KMS-11 (cell line): ENCODE data around the gene OXCT1.
"Not testable (repeated sequence)": the region's sequence is repeated elsewhere in the genome, so short reads cannot be mapped to it uniquely, and the experiment has no call there.

Source experiments
- H2AFZ ChIP-seq: fragments of 200-600 bp; sonication (generic); 2 replicates; pipeline ENCODE4 v1.6.1; 2016; ENCODE audit warnings: antibody characterized with exemption, mixed run types, low read depth
- H3K27ac ChIP-seq: fragments of 200-600 bp; sonication (generic); 2 replicates; pipeline ENCODE4 v1.6.1; 2016; ENCODE audit warnings: mild to moderate bottlenecking, mixed run types
- H3K27me3 ChIP-seq: fragments of 200-600 bp; sonication (generic); 2 replicates; pipeline ENCODE4 v1.6.1; 2017; ENCODE audit warnings: mild to moderate bottlenecking, low read depth, mixed run types, moderate library complexity; ENCODE audit not compliant: insufficient read depth
- H3K36me3 ChIP-seq: fragments of 200-600 bp; sonication (generic); 2 replicates; pipeline ENCODE4 v1.6.1; 2017; ENCODE audit warnings: mild to moderate bottlenecking, mixed run types; ENCODE audit not compliant: insufficient read depth
- H3K4me1 ChIP-seq: fragments of 200-600 bp; sonication (generic); 2 replicates; pipeline ENCODE4 v1.6.1; 2016; ENCODE audit warnings: mild to moderate bottlenecking, low read depth, mixed run types; ENCODE audit not compliant: poor library complexity, severe bottlenecking
- H3K4me2 ChIP-seq: fragments of 200-600 bp; sonication (generic); 2 replicates; pipeline ENCODE4 v1.7.0; 2016; ENCODE audit warnings: mild to moderate bottlenecking, mixed run types
- H3K4me3 ChIP-seq: fragments of 200-600 bp; sonication (generic); IDR thresholded peaks from 2 replicates; pipeline ENCODE4 v1.6.1; 2017; ENCODE audit warnings: low read depth, low read length, mixed read lengths; ENCODE audit not compliant: insufficient read depth
- H3K79me2 ChIP-seq: fragments of 200-600 bp; sonication (generic); 2 replicates; pipeline ENCODE4 v1.6.1; 2016; ENCODE audit warnings: low read depth, mixed run types; ENCODE audit not compliant: insufficient read depth
- H3K9ac ChIP-seq: fragments of 200-600 bp; sonication (generic); 2 replicates; pipeline ENCODE4 v1.6.1; 2016; ENCODE audit warnings: mild to moderate bottlenecking, mixed run types
- H4K20me1 ChIP-seq: fragments of 200-600 bp; sonication (generic); 2 replicates; pipeline ENCODE4 v1.6.1; 2016; ENCODE audit warnings: mild to moderate bottlenecking, mixed run types; ENCODE audit not compliant: insufficient read depth
- TF ChIP-seq, protein P1 (sequence below): fragments of 200-600 bp; sonication (generic); conservative IDR thresholded peaks from 2 replicates; pipeline ENCODE4 v1.6.1; 2017; ENCODE audit warnings: low read depth, mild to moderate bottlenecking, antibody characterized with exemption, low read length, moderate library complexity, mixed read lengths

OXCT1 gene

DNA sequence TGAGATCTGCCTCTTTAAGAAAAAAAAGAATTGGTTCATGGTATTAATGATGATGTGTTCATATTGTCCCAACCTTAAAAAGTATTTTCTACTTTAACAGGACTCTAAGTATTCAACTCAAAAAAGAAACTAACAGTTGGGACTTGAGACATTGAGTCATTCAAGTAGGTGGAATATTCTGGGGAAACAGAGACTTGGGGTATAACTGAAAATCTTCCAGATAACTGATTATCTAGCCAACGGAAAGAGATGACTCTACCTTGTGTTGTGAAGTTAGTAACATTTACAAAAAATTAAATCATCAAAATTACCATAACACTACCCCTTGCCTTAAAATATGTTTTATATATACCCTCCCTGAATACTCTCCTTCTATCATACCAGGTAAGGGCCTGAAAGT is 19.1 kb downstream of the OXCT1 start:
- H3K36me3 ChIP-seq = 0 out of 2 replicates have a peak, but pooled peaks cover 6% of the 10 kb centered on the region
- TF ChIP-seq, protein P1, sequence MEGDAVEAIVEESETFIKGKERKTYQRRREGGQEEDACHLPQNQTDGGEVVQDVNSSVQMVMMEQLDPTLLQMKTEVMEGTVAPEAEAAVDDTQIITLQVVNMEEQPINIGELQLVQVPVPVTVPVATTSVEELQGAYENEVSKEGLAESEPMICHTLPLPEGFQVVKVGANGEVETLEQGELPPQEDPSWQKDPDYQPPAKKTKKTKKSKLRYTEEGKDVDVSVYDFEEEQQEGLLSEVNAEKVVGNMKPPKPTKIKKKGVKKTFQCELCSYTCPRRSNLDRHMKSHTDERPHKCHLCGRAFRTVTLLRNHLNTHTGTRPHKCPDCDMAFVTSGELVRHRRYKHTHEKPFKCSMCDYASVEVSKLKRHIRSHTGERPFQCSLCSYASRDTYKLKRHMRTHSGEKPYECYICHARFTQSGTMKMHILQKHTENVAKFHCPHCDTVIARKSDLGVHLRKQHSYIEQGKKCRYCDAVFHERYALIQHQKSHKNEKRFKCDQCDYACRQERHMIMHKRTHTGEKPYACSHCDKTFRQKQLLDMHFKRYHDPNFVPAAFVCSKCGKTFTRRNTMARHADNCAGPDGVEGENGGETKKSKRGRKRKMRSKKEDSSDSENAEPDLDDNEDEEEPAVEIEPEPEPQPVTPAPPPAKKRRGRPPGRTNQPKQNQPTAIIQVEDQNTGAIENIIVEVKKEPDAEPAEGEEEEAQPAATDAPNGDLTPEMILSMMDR = no peak
- no peaks in the 10 kb centered on the region for H3K79me2 ChIP-seq

DNA sequence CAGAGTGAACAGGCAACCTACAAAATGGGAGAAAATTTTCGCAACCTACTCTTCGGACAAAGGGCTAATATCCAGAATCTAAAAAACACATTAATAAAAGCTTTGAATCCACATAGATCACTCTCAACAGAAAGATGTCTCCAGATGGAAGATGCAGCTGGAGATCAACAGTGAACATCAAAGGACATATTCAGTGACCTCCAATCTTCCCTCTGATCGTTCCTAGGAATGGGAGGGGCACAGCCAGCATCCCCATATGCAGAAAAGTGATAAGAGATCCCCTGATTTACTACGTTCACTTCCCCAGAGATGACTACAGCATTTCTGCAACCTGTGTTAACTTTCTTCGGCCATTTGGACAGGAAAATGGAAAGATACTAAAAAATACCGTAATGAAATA is 21.2 kb downstream of the OXCT1 start:
- H3K36me3 ChIP-seq = 0 out of 2 replicates have a peak, but pooled peaks cover 6% of the 10 kb centered on the region

More for the DNA sequence above, 19.1 kb downstream of the OXCT1 start:
- Histone ChIP-seq H3K9ac (no peak overlapping the region), H3K4me3 (no peak overlapping the region), H4K20me1 (no peaks in the 10 kb centered on the region), H3K27ac (no peak overlapping the region), H3K4me1 (no peaks in the 10 kb centered on the region), H2AFZ (no peak overlapping the region), H3K27me3 (no peaks in the 10 kb centered on the region), H3K4me2 (no peak overlapping the region)

DNA sequence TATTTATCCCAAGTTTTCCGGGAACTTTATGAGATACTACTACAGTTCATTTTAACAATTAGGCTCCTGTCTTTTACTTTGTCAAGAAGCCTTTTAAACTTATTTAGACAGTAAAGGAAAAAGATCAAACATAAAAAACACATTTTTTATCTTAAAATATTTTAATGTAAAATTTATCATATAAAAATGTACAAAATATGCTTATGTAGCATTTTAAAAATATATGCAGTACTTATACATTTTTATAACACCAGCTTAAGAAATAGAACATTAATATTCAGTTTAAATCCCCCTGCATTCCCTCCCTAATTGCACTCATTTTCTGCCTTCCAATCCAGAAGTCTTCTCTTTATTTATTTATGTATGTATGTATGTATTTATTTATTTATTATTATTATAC is 24.5 kb downstream of the OXCT1 start:
- H2AFZ ChIP-seq, H3K79me2 ChIP-seq, H3K36me3 ChIP-seq, H3K4me1 ChIP-seq, H3K4me3 ChIP-seq, H3K4me2 ChIP-seq, H4K20me1 ChIP-seq, H3K27ac ChIP-seq, H3K27me3 ChIP-seq, H3K9ac ChIP-seq: not testable (repeated sequence)

More for the DNA sequence above, 21.2 kb downstream of the OXCT1 start:
- Histone ChIP-seq H4K20me1 (no peaks in the 10 kb centered on the region), H3K27ac (no peak overlapping the region), H3K27me3 (no peaks in the 10 kb centered on the region), H3K4me3 (no peak overlapping the region), H2AFZ (no peak overlapping the region), H3K79me2 (no peaks in the 10 kb centered on the region), H3K4me2 (no peak overlapping the region), H3K4me1 (no peaks in the 10 kb centered on the region), H3K9ac (no peak overlapping the region)
- TF ChIP-seq, protein P1 = no peak

DNA sequence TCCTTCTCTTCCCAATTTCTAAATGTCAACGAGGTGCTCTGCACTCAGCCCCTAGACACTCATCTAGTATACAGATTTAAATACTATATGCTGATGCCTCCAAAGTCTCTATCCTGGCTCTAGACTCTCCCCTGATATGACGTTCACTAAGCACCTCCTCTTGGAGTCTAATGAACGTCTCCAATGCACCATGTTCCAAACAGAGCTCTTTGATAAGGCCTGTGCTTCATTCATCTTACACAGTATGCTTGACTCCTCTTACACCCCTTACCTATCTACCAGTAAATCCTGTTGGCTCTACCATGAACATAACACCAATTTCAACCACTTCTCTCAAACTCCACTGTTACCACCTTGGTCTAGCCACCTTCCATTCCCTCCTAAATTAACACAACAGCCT is 25.7 kb downstream of the OXCT1 start:
- H3K4me2 ChIP-seq = no peak overlapping the region
- H4K20me1 ChIP-seq = no peaks in the 10 kb centered on the region

More for the DNA sequence above, 25.7 kb downstream of the OXCT1 start:
- Histone ChIP-seq H3K27me3 (no peaks in the 10 kb centered on the region), H3K79me2 (no peaks in the 10 kb centered on the region), H3K9ac (no peak overlapping the region), H3K4me3 (no peak overlapping the region), H3K36me3 (0 out of 2 replicates have a peak, but pooled peaks cover 6% of the 10 kb centered on the region), H2AFZ (no peak overlapping the region), H3K4me1 (no peaks in the 10 kb centered on the region), H3K27ac (no peak overlapping the region)
- TF ChIP-seq, protein P1 = no peak
